LHCN-M2 (cell line): ENCODE data around the gene NIT2. TPM values are rescaled to one million over a fixed set of nuclear protein-coding genes. Genes with fewer than 3 reads are reported as not detected.

ENCODE experiments used
- DNase-seq: peaks from one replicate; pipeline ENCODE4 v3.0.0-alpha.2; 2012; ENCODE audit warnings: low read depth
- total RNA-seq: library from RNA; depleted of rRNA; stranded (reverse); fragments of >200 nt; gene quantifications from 2 replicates; pipeline ENCODE4 v1.2.3, GENCODE V29; 2014; rRNA removed

The NIT2 gene
- total RNA-seq, 1 experiment from 2014 or later: 27.4 TPM

- no peak for DNase-seq
These were observed 61.3 kb downstream of the NIT2 start for GRCh38 chr3:100395679-100396431.

- DNase-seq: no peak
These were observed 62.4 kb downstream of the NIT2 start for GRCh38 chr3:100396967-100397366.

DNA sequence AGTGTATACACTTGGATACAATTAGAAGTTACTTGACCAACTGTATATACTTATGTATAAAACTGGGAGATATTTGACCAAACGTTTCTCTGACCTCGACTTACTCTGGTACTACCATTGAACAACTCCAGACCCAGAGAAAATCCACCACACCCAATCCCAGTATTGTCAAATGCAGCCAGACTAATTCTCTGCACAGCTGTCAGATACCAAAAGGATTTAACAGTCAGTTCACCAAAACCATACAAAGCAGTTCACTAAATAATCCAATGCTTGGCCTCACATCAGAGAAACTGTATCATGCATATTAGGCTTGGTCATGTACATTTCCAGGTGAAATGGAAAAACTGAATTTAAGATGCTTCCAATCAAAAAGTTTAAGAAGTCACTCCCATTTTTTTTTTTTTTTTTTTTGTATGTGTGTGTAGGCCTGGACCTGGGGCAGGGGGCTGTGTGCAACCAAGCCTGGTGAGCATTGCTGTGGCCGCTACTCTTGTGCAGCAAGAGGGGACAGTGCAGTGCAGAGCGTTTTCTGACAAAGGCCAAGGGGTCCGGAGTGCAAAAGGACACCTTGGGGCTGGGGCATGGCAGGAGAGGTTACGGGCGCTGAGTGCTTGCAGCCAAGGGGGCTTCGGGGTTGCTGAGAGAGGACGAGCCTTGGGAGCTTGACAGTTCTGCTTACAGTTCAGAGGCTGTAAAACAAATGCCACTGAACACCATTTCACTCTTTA, 64.9 kb downstream of the NIT2 start:
- no peak for DNase-seq

GRCh38 chr3:100400419-100400779, 65.8 kb downstream of the NIT2 start:
- no peak for DNase-seq

- peak; percentile 97 for DNase-seq
These were observed 66.5 kb downstream of the NIT2 start, which contains the start of the genes LNP1 and TOMM70 for GRCh38 chr3:100400780-100401673. LNP1 (plus strand) TSS chr3:100401539; CDS start chr3:100429730, 28,191 bp downstream. TOMM70 (minus strand) TSS chr3:100401089; CDS start chr3:100400949, 140 bp downstream.

GRCh38 chr3:100401674-100402041, 67.1 kb downstream of the NIT2 start:
- peak; percentile 61 for DNase-seq

DNA sequence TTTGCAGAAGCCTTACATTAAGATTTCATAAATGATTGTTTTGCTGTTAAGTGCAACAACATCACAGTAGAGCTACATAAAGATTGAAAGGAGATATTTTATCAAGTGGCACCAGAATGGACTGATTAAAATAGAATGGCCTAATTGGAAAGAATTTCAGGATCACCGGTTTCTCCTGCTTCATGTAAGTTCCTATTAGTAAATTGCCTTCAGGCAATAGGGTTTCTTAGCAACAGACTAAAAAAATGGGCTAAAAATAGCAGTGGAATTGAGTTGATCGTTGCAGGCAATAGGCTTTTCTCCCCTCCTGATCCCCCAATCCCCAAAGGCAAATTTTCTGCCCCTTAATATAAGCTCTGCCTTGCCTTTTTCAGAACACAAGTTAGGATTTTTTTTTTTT, 67.7 kb downstream of the NIT2 start:
- DNase-seq: peak; percentile 50

DNA sequence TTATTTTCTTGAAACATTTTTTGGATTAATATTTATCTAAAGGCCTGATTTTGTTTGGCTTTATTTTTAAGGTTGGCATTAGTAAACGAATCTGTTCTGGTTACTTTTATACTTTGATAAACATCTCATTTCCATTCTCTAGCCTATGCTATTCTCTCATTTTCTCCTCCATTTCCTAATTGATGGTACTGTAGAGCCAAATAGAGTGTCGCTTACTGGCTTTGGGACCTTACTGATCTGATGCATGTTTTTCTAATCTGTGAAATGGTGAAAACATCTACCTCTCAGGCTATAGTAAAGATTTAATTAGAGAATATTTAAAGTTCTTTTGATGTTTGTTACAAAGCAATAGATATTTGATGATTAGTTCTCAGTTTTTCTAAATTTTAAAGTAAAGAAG, 68.3 kb downstream of the NIT2 start:
- no peak for DNase-seq

DNA sequence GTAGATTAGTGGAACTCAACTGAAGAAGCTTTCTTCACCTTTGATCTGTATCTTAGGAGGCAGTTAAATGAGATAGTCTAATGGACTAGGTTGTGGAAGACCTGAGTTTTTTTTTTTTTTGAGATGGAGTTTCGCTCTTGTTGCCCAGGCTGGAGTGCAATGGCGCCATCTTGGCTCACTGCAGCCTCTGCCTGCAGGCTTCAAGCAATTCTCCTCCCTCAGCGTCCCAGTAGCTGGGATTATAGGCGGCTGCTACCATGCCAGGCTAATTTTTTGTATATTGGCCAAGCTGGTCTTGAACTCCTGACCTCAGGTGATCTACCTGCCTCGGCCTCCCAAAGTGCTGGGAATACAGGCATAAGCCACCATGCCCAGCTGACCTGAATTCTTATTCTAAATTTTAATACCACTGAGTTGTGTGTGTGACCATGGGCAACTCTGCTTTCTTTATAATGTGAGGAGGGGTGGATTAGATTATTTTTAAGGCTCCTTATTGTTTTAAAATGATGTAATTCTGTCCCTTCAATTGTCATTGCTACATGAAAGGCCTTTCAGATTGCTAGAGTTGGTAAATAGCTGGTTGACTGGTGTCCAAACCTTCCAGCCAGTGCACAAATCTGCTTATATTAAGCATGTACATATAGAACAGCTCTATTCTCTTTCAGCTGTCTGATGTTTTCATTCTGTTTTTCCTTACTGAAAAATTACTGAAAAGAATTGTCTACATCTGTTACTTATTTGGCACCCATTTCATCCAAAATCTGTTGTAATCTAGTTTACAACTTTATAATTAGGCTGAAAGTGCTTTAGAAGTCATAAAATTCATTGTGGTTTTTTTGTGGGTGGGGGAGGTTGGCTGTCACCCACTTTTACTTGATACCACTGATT, 69.0 kb downstream of the NIT2 start:
- DNase-seq: no peak

GRCh38 chr3:100404250-100404548, 69.6 kb downstream of the NIT2 start:
- DNase-seq: no peak

- no peak for DNase-seq
These were observed 72.6 kb downstream of the NIT2 start for GRCh38 chr3:100407164-100407563.

GRCh38 chr3:100407977-100408532, 73.5 kb downstream of the NIT2 start:
- DNase-seq: peak; percentile 65

Other genes starting within 250 kb of the NIT2 start
- gene FILIP1L, start 220.3 kb upstream of the NIT2 start, total RNA-seq: 2.2 and 4.7 TPM in 2 replicates
- 45.0 and 54.1 TPM in 2 replicates for gene TBC1D23, start 73.8 kb upstream of the NIT2 start, total RNA-seq
- 62.4 and 67.0 TPM in 2 replicates for gene TOMM70, start 66.3 kb downstream of the NIT2 start, total RNA-seq
- gene LNP1, start 66.8 kb downstream of the NIT2 start, total RNA-seq: 3.5 and 6.4 TPM in 2 replicates
- gene TMEM45A, start 157.9 kb downstream of the NIT2 start, total RNA-seq: 36.3 and 38.8 TPM in 2 replicates